K562 treated with DMSO at 1 percent for 48 hours (cell line): Measurements from ENCODE around the gene GET4. TPM values are rescaled to one million over a fixed set of nuclear protein-coding genes. Genes with fewer than 3 reads are reported as not detected.

Source experiments
- total RNA-seq: library from RNA; unstranded; fragments of 300-600 nt; gene quantifications from 2 replicates; pipeline ENCODE4 v1.2.3, GENCODE V29; 2022; ENCODE audit warnings: low replicate concordance; ENCODE audit errors: extremely low read depth

GET4 gene, protein sequence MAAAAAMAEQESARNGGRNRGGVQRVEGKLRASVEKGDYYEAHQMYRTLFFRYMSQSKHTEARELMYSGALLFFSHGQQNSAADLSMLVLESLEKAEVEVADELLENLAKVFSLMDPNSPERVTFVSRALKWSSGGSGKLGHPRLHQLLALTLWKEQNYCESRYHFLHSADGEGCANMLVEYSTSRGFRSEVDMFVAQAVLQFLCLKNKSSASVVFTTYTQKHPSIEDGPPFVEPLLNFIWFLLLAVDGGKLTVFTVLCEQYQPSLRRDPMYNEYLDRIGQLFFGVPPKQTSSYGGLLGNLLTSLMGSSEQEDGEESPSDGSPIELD
- total RNA-seq, result not detected in 2 replicates

DNA sequence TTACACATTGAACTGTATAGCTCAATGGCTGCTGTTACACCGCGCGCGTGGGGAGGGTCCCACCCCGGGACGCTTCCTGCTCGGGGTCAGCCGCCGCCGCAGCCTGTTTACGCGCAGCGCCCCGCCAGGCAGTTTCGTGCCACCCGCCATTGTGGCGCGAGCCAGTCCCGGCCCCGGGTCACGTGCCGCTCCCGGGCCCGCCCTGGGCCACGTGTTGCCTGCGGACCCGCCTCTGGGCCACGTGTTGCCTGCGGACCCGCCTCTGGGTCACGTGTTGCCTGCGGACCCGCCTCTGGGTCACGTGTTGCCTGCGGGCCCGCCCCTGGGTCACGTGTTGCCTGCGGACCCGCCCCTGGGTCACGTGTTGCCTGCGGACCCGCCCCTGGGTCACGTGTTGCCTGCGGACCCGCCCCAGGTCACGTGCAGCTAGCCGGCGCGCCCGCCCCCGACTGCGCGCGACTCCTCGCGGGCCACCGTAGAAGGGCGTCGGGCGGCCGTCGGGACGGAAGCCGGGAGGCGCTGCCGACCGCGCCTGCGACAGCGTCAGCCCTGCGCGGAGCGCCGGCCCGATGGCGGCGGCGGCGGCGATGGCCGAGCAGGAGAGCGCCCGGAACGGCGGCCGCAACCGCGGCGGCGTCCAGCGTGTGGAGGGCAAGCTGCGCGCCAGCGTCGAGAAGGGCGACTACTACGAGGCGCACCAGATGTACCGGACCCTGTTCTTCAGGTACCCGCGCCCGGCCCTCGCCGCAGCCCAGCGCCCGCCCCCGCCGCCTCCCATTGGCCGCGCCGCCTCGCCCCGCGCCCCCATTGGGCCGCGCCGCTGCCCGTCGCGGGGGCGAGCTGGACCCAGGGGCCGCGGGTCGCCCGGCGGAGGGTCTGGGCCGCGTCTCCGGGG lies at the start of gene GET4:
TSS of gene GET4 (plus strand) at position 478 of the 895 bp plus-strand sequence. CDS start at position 570, 92 bp downstream.

DNA sequence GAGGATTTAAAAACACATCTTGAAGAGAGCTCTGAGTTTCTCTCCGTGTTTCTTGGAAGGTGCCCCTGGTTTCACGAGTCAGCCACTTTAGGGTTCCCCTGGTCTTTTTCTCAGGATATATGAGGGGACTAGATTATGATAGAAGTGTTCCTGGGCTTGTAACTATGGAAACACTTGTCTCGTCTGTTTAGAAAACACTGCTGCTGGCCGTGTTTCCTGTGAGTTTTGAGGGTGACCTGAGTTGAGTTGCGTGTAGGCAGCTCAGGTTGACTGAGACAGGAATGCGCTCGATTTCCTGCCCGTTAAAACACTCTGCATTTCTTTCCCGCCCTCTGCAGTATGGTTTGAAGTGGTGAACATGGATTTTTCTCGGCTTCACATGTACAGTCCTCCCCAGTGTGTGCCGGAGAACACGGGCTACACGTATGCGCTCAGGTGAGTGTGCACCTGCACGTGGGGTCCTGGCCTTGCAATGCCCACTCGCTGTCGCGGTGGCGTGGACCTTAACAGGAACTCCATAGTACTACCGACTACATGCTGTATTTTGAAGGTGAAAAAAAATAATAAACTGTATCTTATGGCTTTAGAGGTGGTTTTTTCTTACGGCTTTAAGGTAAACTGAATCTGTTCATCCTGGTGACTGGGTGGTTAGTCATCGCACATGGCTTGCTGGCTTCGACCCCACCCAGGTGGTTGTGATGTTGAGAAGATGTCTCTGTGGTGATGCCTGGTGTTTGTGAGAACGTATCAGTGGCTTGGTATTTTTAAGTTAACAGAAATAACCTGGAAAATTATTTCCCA lies 44.0 kb upstream of the GET4 start, which contains the start of gene SUN1:
TSS of gene SUN1 (plus strand) at position 310 of the 801 bp plus-strand sequence. CDS start at position 359, 49 bp downstream.

Other genes starting within 250 kb of the GET4 start
- gene DNAAF5, start 149.9 kb upstream of the GET4 start, total RNA-seq, result not detected in 2 replicates
- not detected in 2 replicates for gene PRKAR1B, start 149.3 kb upstream of the GET4 start, total RNA-seq
- not detected in 2 replicates for gene SUN1, start 44.1 kb upstream of the GET4 start, total RNA-seq
- not detected in 2 replicates for gene ADAP1, start 78.1 kb downstream of the GET4 start, total RNA-seq
- gene COX19, start 99.0 kb downstream of the GET4 start, total RNA-seq, result not detected in 2 replicates
- not detected in 2 replicates for gene CYP2W1, start 106.6 kb downstream of the GET4 start, total RNA-seq
- gene GPR146, start 168.0 kb downstream of the GET4 start, total RNA-seq, result not detected in 2 replicates
- not detected in 2 replicates for gene GPER1, start 211.6 kb downstream of the GET4 start, total RNA-seq